ENCODE measurements around the gene FOXF2.
"Not testable (repeated sequence)": the region's sequence is repeated elsewhere in the genome, so short reads cannot be mapped to it uniquely, and the experiment has no call there.

Gene FOXF2
- 0 to 0.80 (median 0.05) reads per million in 4 experiments for total RNA-seq

DNA sequence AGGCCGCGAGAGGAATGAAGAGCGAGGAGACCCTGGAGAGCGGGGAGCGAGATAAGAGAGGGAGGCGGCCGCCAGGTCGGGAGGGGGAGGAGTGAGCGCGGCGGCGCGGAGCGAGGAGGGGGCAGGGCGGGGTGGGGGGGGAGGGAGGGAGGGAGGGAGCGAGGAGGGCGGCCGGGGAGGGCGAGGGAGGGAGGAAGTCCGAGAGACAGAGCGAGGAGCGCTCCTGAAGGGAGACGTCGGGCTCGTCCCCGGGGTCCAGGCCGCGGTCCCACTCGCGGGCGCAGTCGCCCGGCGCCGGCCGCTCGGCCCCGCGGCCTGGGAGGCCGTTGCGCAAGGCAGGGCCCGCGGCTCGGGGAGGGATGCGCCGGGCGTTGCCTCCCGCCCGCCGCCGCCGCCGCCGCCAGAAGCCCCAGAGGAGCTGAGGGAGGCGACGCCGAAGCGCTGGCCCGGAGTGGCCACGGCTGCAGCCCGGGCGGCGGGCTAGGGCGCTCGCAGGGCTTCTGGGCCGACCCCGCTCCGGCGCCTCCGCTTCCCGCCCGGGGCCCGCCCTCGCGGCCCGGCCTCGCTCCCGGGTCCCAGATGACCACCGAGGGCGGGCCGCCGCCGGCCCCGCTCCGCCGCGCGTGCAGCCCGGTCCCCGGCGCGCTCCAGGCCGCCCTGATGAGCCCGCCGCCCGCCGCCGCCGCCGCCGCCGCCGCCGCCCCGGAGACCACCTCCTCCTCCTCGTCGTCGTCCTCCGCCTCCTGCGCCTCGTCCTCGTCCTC lies at the start of gene FOXF2:
TSS of gene FOXF2 (plus strand) at position 208 of the 764 bp plus-strand sequence. CDS start at position 580, 372 bp downstream.
- no peak for DNase-seq

DNA sequence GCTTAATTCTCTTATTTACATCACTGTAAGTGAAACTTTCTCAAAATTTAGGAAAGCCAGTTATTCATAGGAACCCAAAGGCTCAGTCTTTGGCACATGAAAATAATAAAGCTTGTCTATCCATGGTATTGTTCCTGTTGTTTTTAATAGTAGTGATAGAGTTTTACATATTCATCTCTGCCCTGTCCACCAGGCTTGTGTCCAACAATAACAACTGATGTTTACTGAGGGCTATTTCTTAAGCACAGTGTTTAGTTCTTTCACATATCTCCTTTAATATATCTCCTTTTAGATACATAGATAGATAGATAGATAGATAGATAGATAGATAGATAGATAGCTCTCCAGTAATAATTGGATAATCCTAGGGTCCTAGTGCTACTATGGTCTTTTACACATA lies 43.3 kb upstream of the FOXF2 start:
- DNase-seq: no peak

DNA sequence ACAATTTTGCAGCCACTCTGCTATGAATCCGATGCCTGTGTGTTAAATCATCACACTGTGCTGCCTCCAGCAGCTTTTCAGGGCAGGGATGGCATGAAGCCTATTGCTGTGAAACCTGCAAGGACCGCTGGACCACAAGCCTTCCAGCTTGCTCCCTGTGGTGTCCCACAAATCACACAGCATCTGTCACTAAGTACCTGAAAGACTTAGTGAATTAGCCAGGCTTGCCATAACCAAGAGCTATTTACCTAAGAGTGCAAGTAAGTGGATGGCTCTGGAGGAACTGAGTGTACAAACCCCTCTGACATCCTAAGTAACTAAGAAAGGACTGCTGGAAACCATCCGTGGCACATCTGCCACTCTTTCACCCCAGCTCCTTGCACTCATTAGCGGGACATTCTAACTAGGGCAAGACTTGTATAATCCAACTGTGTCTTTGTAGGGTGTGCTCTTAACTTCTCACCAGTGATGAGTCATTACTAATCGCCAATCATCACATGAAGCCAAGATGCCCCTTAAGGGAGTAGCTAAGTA lies 42.8 kb upstream of the FOXF2 start:
- no peak for DNase-seq

DNA sequence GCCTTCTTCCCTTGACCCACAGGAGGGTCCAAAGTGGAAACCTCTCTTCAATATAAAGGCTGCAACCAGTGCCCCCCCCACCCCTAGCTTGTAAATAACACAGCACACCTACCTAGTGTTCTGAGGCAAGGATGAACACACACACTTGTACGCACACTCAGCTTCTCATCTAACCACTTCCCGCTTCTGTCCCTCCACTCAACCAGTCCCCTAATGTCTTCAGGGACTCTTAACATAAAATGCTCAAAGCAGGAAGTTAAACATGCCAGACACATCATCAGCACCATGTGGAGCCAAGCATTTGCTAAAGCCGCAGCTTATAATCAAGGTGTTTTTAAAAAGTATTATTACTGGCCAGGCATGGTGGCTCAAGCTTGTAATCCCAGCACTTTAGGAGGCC lies 42.2 kb upstream of the FOXF2 start:
- no peak for DNase-seq

DNA sequence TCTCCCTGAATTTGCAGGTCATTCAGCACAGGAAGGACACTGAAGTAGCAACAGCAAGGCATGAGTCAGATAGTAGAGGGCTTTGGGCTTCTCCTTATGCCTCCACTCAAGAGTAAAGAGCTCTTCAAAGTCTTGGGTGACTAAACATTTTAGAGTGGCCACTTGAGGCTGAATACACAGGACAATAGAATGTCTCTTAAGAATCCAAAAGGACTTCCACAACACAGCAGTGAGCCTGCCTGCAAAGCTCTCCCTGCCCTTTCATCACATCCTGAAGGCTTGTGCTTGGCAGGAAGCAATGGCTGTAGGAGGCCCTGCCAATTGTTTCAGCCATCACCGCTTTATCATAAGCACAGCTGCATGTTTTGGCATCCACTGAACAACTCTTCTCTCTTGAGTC lies 40.7 kb upstream of the FOXF2 start:
- no peak for DNase-seq

DNA sequence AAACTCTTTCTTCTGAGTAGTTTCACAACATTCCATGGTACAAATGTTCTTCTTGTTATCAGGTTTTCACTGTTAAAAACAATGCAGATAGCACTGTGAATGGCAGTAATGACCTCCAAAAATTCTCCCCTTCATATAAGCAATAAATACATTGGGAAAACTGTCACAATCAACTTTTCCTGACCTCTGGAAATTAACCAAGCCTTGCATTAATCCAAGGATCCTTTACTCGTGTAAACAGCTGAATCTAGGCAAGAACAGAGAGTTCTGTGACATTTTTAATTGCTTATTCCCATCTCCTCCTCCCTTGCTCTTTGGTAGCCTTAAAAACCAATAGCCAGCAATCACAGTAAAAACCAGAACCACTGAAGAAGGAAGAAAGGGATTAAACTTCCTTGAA lies 39.7 kb upstream of the FOXF2 start:
- no peak for DNase-seq

DNA sequence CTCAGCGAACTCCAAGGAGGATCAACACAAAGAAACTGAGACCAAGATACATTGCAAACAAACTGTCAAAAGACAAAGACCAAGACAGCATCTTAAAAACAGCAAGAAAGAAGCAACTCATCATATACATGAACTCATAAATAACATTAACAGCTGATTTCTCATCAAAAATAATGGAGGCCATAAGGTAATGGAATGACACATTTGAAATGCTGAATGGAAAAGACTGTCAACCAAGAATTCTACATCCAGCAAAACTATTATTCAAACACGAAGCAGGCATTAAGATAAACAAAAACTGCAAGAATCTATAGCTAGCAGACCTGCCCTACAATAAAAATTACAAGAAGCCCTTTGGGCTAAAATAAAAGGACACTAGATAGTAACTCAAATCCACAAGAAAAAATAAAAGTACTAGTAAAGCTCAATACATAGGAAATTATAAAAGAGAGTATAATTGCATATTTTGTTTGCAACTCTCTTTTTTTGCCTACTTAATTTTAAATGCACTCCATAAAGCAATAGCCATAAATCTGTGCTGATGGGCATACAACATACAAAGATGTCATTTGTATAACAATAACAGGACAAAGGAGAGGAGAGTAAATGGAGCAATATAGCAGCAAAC lies 37.9 kb upstream of the FOXF2 start:
- no peak for DNase-seq

DNA sequence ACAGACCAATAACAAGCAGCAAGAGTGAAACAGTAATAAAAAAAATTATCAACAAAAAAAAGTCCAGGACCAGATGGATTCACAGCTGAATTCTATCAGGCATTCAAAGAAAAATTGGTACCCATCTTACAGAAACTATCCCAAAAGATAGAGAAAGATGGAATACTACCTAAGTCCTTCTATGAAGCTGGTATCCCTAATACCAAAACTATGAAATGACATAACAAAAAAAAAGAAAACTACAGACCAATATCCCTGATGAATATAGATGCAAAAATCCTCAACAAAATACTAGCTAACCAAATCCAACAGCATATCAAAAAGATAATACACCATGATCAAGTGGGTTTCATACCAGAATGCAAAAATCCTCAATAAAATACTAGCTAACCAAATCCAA lies 34.3 kb upstream of the FOXF2 start:
- not testable (repeated sequence) for DNase-seq

DNA sequence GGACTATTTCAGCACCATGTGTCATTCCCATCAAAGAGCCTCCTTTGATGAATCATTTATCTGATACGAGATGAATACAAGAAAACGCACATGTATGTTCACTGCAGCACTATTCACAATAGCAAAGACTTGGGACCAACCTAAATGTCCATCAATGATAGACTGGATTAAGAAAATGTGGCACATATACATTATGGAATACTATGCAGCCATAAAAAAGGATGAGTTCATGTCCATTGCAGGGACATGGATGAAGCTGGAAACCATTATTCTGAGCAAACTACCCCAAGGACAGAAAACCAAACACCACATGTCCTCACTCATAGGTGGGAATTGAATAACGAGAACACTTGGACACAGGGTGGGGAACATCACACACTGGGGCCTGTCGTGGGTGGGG lies 27.7 kb upstream of the FOXF2 start:
- DNase-seq: not testable (repeated sequence)

DNA sequence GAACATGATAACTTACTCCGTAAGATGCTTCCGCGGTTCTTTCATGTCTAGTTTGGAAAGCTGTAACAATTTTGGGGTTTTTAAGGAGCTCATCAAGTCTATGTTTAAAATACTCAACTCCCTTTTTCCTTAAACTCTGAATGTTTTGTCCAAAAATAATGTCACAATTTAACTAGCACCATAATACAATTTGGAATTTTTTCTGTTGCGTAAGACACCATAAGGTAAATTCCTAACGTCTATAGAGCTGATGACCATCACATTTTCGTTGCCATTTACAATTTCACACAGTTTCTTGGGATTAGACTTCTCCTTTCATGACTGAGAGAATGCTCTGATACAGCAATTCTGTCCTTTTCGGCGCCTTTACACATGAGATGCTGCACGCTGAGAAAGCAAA lies 26.7 kb upstream of the FOXF2 start:
- DNase-seq: no peak

DNA sequence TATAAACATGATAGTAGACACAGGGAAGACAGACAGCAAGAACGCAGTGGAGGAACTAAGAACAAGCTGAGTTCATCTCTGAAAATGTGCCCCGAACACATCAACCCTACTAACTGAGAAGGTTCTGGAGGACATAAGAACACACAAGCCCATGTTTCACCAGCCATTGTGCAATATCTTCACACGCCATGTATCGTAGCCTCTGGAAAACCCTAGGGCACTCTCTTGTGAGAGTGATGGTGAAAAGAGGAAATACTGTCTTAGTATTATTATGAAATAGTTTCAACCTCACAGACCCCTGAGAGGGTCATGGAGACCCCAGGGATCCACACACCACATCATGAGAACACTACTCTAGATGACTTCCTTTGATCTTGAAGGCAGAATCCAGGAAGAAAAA lies 26.1 kb upstream of the FOXF2 start:
- no peak for DNase-seq

DNA sequence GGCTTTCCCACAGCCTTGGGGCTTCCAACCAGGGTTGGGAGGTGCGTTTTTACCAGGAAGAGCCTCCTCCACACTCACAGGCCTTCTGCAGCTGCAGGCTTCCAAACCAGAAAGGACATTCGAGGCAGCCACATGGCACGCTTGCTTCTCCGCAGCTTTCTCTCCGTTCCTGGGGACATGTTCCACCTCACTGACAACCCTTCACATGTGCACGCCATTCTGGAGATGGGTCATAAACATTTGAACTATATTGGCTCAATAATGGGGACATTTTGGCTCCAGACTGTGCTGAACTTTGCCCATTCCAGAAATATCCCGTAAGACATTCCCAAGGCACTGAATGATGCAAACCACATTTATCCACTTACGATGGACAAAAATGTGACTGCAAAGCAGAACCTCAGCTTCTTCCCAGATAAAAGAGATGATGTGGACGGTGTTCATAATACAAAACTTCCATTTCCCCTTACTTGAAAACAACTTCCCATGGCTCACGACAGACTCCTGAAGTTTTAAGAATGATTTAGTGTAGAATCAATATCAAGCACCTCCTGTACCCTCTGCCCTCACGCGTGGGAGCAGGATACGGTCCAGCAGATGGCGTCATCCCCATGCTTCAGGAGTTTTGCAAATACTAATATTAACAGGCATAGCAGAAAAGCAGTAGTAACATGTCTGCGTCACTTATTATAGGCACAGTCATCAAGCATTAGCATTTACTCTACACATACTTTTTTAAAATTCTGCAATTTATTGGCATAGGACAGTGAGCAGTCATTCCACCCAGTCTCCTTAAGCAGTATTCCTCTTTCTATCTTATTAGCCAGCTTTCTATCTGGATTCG lies 25.4 kb upstream of the FOXF2 start:
- no peak for DNase-seq

DNA sequence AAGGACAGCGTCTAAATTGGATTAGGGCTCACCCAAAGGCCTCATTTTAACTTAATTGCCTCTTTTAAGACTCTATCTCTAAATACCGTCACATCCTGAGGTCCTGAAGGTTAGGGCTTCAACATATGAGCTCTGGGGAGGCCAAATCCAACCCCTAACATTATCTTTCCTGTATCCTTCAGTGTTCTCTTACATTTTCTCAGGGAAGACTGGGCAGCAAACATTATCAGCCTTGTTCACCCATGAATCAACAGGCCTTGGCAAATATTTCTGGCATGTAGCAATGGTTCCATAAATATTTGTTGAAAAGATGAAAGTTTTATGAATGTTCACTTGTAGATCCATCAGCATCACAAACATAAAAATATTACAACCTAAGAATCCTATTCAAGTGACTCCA lies 24.6 kb upstream of the FOXF2 start:
- DNase-seq: no peak

DNA sequence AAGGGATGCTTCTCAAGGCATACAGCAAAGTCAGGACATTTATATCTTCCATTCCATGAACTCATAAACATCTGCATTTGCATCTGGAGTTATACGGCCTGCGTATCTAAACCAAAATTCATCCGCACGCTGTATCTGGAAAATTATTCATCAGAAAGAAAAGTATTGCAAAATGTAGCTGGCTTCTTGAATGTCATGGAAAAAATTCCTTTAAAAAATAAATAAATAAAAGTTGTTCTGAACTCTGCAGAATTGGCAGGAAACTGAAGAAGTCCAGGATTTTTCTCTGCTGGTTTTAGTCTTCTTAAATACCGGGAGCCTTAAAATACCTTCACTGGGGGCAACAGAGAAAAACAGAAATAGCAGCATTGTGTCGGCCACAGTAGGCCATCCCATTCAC lies 23.7 kb upstream of the FOXF2 start:
- no peak for DNase-seq

DNA sequence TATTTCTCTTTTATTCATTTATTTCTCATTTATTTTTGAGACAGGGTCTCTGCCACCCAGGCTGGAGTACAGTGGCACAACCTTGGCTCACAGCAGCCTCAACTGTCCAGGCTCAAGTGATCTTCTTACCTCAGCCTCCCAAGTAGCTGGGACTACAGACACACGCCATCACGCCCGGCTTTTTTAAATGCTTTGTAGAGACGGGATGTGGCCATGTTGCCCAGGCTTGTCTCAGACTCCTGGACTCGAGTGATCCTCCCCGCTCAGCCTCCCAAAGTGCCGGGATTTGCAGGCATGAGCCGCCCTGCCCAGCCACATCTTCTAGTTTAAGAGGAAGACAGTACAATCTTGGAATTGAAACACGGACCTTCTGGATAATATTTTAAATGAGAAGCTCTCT lies 21.6 kb upstream of the FOXF2 start:
- no peak for DNase-seq

DNA sequence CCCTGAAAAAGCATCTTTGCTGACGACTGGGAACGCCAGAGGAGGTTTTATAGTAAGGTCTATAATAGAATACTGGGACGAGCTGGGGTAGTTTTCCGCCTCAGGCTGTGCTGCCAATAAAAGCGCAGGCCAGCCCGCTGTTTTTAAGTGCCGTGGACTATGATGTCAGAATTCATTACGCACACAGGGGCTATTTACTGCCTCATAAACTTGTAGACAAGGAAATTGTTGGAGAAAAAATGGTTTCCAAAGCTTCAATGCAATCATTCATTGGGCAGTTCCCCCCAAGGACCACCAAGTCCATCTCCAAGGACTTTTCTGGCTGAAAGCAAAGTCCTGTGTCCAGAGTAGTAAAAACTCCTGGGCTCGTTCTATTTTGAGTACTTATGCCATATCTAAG lies 20.4 kb upstream of the FOXF2 start:
- no peak for DNase-seq

DNA sequence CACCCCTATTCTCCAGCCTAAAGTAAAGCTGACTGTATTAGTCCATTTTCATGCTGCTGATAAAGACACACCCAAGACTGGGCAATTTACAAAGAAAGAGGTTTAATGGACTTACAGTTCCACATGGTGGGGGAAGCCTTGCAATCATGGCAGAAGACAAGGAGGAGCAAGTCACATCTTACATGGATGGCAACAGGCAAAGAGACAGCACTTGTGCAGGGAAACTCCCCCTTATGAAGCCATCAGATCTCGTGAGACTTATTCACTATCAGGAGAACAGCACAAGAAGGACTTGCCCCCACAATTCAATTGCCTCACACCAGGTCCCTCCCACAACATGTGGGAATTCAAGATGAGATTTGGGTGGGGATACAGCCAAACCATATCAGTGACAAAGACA lies 19.7 kb upstream of the FOXF2 start:
- not testable (repeated sequence) for DNase-seq

DNA sequence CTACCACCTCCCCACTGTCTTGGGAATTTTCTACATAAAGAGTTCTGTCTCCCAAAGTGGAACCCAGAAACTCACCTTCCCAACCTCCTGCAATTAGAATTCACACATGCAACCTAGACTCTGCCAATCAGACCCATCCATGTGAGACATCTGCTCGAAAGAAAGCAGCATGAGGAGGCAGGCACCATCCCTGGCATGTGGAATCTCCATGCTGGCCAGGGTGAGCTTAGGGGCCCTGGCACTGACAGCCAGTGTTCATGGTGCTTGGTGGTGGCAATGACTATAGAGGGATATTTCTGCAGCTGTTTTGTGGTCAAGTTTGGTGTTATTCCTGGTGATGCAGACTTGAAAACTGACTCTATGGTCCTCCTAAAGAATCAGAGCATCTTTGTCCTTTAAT lies 17.4 kb upstream of the FOXF2 start:
- no peak for DNase-seq

DNA sequence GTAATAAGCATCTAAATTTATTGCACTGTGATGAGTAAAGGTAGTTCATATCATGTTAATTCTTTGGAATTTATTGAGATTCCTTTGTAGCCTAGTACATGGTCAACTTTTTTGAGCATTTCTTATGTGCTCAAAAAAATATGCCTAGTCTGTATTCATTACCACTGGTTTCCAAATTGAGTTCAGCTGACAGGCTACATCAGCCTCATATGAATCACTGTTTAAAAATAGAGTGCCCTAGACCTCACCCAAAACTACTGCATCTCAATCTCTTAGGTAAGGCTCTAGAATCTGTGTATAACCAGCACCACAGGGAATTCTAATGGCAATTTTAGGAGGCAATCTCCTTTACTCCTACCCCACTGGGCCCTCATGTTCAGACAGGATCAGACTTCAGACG lies 16.7 kb upstream of the FOXF2 start:
- no peak for DNase-seq

DNA sequence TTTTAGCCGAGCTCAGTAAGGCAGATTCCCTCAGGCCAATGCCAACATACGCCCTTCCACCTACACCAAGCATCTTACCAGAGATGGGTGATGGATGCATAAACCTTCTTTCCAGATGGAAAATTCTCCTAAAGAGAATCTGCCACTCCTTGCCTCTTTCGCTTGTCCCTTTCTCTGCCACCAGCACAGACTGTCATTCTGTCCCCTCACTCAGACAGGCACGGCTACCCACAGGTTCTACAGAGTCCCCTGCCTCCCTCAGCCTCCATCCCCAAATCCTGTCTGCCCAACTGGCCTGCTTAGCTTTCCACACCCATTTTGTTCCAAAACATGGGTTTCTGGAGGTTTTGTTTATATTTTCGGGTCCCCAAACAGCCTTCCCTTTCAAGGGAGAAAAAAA lies 12.7 kb upstream of the FOXF2 start:
- DNase-seq: no peak

DNA sequence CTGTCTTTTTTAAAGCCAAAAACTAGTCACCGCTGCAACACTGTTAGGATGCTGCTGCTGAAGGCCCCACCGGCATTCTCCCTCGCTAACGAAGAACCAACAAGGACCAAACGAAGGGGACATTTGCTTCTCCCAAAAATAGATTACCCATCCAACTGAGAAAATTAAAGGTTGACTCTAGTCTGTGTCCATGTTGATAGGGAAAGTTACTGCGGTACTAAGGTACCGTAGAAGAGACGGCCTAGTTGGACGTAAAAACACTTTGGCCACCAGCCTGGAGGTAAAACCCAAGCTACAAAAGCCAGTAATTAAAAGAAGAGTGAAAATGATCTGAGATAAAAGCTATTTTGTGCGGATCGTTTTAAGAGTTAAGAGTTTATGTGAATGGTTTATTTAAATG lies 11.8 kb upstream of the FOXF2 start:
- no peak for DNase-seq

DNA sequence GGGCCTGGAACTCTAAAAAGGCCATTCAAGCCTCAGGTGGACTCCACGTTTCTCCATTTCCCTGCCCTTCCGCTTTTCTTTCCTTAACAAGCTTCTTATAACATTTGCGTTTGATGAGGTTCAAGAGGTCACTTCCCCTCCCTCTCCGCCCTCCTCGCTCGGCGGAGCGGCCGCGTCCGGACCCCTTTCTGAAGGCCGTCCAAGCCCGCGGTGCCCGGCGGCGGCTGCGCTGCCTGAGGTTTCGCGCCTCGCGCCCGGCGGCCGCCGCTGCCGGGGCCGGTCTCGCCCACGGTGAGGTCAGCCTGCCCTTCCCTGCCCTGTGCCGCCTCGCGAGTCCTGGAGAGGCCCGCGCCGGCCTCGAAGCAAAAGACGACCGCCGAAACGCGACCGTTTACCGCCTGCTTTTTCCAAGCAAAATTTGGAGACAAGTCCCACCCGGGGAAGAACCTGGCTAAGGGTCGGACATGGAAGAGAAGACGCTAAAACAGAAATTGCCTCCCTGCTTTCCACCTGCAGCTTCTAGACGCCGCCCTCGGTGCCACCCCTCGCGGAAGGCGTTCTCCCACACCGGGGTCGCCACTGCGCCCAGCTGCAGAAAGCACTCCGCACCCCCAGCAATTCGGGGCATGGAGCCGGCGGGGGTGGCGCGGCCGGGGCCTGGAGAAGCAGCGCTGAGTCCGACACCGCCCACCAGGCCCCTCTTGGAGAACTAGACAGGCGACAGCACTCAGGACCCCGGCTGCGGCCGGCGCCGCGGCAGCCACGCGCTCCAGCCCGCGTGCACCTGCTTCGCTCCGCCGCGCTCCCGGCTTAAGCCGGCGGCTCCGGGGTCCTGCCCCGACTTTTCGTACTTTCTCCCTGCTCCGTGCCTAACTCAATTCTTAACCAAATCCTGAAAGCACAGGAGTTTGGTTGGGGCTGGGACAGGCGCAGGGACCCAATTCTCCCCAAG lies 11.0 kb upstream of the FOXF2 start:
- DNase-seq: no peak

All from effector CD8-positive, alpha-beta T cell (primary cell).